ENCODE data around the gene TPRG1.
"Not testable (repeated sequence)": the region's sequence is repeated elsewhere in the genome, so short reads cannot be mapped to it uniquely, and the experiment has no call there.

TPRG1 gene

DNA sequence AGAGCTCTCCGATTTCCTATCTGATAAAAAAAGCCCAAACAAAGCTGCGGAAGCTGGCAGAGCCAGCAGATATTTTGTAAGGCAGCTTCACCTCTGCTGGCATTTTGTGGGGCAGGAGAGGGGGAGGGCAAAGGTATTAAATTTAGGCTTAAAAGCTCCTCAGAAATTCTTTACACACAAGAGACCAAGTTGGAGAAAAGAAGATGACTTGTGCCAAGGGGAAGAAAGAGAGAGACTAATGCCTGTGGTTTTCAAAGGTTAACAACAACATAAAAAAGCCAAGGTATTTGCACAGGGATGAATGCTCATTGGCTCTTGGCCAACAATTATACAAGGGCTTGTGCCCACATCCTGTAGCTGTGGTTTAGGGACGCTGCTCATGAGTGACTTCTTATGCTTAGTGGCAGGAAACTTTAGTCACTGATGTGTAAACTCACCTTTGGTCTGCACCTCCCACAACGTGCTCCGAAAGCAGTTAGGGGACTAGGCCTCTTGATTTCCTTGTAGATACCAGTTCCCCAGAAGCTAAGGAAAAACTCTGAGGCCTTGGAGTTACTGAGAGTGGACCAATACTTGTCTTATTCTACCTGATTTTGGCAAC is 152.9 kb downstream of the TPRG1 start:
- CTCF ChIA-PET, result no interaction called here
- TF ChIP-seq, protein P1, sequence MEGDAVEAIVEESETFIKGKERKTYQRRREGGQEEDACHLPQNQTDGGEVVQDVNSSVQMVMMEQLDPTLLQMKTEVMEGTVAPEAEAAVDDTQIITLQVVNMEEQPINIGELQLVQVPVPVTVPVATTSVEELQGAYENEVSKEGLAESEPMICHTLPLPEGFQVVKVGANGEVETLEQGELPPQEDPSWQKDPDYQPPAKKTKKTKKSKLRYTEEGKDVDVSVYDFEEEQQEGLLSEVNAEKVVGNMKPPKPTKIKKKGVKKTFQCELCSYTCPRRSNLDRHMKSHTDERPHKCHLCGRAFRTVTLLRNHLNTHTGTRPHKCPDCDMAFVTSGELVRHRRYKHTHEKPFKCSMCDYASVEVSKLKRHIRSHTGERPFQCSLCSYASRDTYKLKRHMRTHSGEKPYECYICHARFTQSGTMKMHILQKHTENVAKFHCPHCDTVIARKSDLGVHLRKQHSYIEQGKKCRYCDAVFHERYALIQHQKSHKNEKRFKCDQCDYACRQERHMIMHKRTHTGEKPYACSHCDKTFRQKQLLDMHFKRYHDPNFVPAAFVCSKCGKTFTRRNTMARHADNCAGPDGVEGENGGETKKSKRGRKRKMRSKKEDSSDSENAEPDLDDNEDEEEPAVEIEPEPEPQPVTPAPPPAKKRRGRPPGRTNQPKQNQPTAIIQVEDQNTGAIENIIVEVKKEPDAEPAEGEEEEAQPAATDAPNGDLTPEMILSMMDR (IDR thresholded peaks at IDR 0.05; ENCODE audit: insufficient read depth, low read length, missing control alignments), result no peak
- no peak overlapping the region for H3K4me3 ChIP-seq (ENCODE audit: low read depth, low read length)
- DNase-seq (ENCODE audit: low read depth, low spot score), result peak; percentile 28
- POLR2A ChIA-PET, result no interaction called here

DNA sequence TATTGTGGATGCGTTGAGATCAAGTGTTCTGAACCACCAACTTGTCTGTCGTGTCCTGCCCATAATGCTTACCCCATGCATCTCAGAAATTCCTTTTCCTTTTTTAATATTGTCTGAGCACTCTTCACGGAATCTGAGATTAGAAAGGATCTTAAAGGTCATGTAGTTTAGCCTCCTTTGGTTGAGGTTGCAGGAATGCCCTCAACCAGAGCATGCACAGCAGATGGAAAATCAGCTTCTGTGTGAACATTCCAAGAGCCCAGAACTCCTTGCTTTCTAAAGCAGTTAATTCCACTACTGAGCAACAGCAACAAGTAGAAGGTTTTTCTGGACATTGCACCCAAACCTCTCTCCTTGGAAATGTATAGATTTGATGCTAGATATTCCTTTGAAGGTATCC is 153.7 kb downstream of the TPRG1 start:
- DNase-seq (ENCODE audit: low read depth, low spot score), result no peak
- TF ChIP-seq, protein P1 (IDR thresholded peaks at IDR 0.05; ENCODE audit: insufficient read depth, low read length, missing control alignments), result no peak
- H3K4me3 ChIP-seq (ENCODE audit: low read depth, low read length), result no peak overlapping the region
- CTCF ChIA-PET, result no interaction called here
- POLR2A ChIA-PET, result no interaction called here

DNA sequence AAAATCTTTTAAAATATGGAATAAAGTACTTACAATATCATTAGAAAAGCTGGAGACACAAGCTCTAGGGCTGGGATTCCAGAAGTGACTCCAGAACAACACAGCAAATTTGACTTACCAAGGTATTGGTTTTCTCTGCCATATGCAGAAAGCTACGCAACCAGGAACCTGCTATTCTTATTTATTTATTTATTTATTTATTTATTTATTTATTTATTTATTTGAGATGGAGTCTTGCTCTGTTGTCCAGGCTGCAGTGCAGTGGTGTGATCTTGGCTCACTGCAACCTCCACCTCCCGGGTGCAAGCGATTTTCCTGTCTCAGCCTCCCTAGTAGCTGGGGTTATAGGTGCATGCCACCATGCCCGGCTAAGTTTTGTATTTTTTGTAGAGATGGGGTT is 157.9 kb downstream of the TPRG1 start:
- CTCF ChIA-PET, result interaction anchor here (1.4 kb wide), 1 partner anchor 9 kb away, joined by 3 read pairs; no protein-coding TSS in a partner anchor
- H3K4me3 ChIP-seq (ENCODE audit: low read depth, low read length); DNase-seq (ENCODE audit: low read depth, low spot score); POLR2A ChIA-PET: not testable (repeated sequence)

DNA sequence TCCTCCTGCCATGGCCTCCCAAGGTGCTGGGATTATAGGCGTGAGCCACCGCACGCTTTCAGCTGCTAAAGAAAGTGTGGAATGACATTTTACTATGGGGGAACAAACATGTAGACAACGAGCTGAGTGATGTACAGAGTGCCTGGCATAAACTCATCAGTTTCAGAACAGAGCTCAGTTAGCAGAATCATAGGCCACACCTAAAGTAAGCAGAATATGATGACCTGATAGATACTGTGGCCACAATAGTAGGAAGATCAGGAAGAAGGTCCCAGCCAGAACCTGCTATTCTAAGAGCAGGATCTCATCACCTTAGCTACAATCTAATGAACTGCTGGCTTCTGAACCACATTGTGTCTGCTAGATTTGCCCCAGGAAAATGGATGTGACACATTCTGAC is 158.3 kb downstream of the TPRG1 start:
- CTCF ChIA-PET, result interaction anchor here (1.4 kb wide), 1 partner anchor 9 kb away, joined by 3 read pairs; no protein-coding TSS in a partner anchor
- POLR2A ChIA-PET, result no interaction called here
- DNase-seq (ENCODE audit: low read depth, low spot score), result no peak
- H3K4me3 ChIP-seq (ENCODE audit: low read depth, low read length), result no peak overlapping the region
- TF ChIP-seq, protein P1 (IDR thresholded peaks at IDR 0.05; ENCODE audit: insufficient read depth, low read length, missing control alignments), result no peak

DNA sequence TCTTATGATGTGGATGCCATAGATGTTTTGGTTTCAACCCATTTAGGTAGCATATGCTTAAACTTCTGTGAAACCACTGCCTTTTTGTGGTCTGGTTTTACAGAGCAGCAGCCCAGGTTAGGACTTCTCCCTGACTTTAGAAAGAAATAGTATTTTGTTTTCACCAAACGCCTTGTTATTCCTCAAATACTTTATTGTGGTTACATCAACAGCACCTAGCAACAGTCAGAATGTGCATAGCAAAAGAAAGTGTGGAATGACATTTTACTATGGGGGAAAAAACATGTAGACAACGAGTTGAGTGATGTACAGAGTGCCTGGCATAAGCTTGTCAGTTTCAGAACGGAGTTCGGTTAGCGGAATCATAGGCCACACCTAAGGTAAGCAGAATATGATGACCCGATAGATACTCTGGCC is 159.2 kb downstream of the TPRG1 start:
- POLR2A ChIA-PET, result no interaction called here
- TF ChIP-seq, protein P1 (IDR thresholded peaks at IDR 0.05; ENCODE audit: insufficient read depth, low read length, missing control alignments), result no peak
- DNase-seq (ENCODE audit: low read depth, low spot score), result no peak
- no peak overlapping the region for H3K4me3 ChIP-seq (ENCODE audit: low read depth, low read length)
- CTCF ChIA-PET, result no interaction called here

DNA sequence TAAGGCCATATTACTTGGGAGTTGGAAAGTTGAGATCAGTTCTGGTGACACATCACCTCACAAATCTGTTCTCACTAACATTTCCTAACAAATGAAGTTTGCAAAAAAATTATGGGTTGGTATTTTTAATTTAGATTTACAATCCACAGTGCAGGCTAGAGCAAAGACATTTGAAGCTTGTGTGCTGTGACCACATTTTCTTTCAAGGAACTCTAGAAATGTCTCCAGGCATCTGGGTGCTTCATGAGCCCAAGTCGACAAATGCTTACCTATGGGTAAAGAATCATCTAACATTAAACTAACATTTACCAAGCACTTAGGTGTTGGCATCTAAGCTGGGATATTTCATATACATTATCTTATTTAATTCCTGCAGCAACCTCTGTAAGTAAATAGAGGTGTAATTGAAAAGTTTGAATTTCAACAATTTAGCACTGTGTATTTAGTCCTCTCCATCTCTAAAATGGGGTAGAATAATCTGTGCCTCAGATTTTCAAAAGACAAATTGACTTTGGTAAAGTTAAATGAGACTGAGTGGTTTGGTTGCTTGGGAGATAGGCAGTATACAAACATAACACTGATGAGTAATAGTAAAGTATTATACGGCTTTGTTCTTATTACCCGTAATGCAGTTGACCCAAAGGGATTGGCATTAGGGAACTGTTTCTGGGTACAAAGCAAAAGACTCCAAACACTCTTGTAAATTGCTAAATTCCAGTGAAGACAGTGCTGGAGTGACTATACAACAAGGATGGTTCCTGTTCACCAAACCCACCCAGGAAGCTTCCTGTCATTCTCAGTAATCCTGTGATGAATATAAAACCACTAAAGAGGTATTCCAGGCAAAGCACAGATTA is 162.5 kb downstream of the TPRG1 start:
- no peak overlapping the region for H3K4me3 ChIP-seq (ENCODE audit: low read depth, low read length)
- CTCF ChIA-PET, result interaction anchor here (1.2 kb wide), 1 partner anchor 13 kb away, joined by 4 read pairs; no protein-coding TSS in a partner anchor
- no peak for DNase-seq (ENCODE audit: low read depth, low spot score)
- TF ChIP-seq, protein P1 (IDR thresholded peaks at IDR 0.05; ENCODE audit: insufficient read depth, low read length, missing control alignments), result no peak
- POLR2A ChIA-PET, result no interaction called here

Data from AG04449 (cell line).